Heart right ventricle (tissue), 16 donors: ENCODE measurements around the gene ZBTB1. TPM values are rescaled to one million over a fixed set of nuclear protein-coding genes. Genes with fewer than 3 reads are reported as not detected.

Source experiments
- ATAC-seq, 8 donors: fragments of 200-7000 bp; cut with Tn5 transposase; one replicate each; pipeline ENCODE4 v1.9.1; 2020; ENCODE audit warnings: mild to moderate bottlenecking in 8 of 8, moderate library complexity in 8 of 8, moderate number of reproducible peaks in 1 of 8
- DNase-seq, 2 donors: peaks; one replicate each; pipeline ENCODE4 v3.0.0-alpha.2; 2020
- H3K27ac ChIP-seq, 10 donors: fragments of 200-600 bp; sonication (generic) in 2 of 10; one replicate each; pipeline versions ENCODE4 v1.5.0 to v1.8.0; 2020 to 2022; ENCODE audit warnings: mild to moderate bottlenecking in 3 of 10
- H3K27me3 ChIP-seq, 7 donors: fragments of 200-600 bp; one replicate each; pipeline ENCODE4 v1.8.0; 2021 to 2022; ENCODE audit warnings: mild to moderate bottlenecking in 2 of 7
- H3K36me3 ChIP-seq, 9 donors: fragments of 200-600 bp; sonication (generic) in 1 of 9; one replicate each; pipeline versions ENCODE4 v1.5.0 to v1.8.0; 2020 to 2022; ENCODE audit warnings: mild to moderate bottlenecking in 2 of 9
- H3K4me1 ChIP-seq, 9 donors: fragments of 200-600 bp; sonication (generic) in 1 of 9; one replicate each; pipeline versions ENCODE4 v1.5.0 to v1.8.0; 2020 to 2022; ENCODE audit warnings: mild to moderate bottlenecking in 4 of 9
- H3K4me3 ChIP-seq, 10 donors: fragments of 200-600 bp; sonication (generic) in 2 of 10; one replicate each; pipeline versions ENCODE4 v1.5.0 to v1.8.0; 2020 to 2022; ENCODE audit warnings: mild to moderate bottlenecking in 7 of 10, moderate library complexity in 2 of 10
- H3K9me3 ChIP-seq, 11 donors: fragments of 200-600 bp in 10 of 11; sonication (generic) in 2 of 11; one replicate each; pipeline versions ENCODE4 v1.5.0 to v1.8.0; 2013 to 2022; ENCODE audit warnings: mild to moderate bottlenecking in 2 of 11, control low read depth in 1 of 11, moderate library complexity in 1 of 11
- CTCF ChIP-seq, 9 donors: fragments of 200-600 bp; sonication (generic) in 2 of 9; IDR thresholded peaks; one replicate each; pipeline versions ENCODE4 v1.5.0 to v1.8.0; 2021 to 2022; ENCODE audit warnings: antibody characterized with exemption in 9 of 9, mild to moderate bottlenecking in 5 of 9, moderate library complexity in 1 of 9
- WGBS, 2 donors: extraction: QIAGEN DNeasy Blood & Tissue Kit; methylation state at CpG; one replicate each; pipeline ENCODE4 v1.1.7; 2013; ENCODE audit warnings: inconsistent platforms in 1 of 2; 5-methylcytosine and 5-hydroxymethylcytosine counted together
- intact Hi-C, 10 donors: fragments of 100-400 bp; cut with DNase I; formaldehyde crosslinking; loops; one replicate each; pipeline versions ENCODE4 v1.11.1 to v1.14.2; 2022
- polyA plus RNA-seq, 2 donors: library from polyadenylated mRNA; stranded (reverse); fragments of 200-250 nt; gene quantifications; one replicate each; pipeline ENCODE4 v1.2.3, GENCODE V29; 2013
- total RNA-seq, 10 donors: library from RNA; stranded (reverse); fragmentation: NEBNext Ultra II Directional in 3 of 10; extraction: Animal tissue kit (Norgen Biotek cat#: 25700) in 3 of 10; gene quantifications; one replicate each; pipeline versions ENCODE4 v1.2.1 to v1.2.4, GENCODE V29; 2021 to 2023
- donor health status: Arrhythmogenic right ventricular cardiomyopathy.
- donor health status: ischemic (EF 13 %, LVEDD 7.1; RV severe dilation, severe dysfunction).
- donor health status: healthy with polysubstance abuse.
- donor health status: DM: no; HTN: yes; CAD: no.
- donor health status: DM: no; HTN: no; CAD: no.
- donor health status: ischemic (EF 25% LVEDD 6.9; RV normal size, moderate dysfunction).
- donor health status: ischemic (EF 25% LVEDD 5.7; RV mildly dilated, moderate dysfunction).
- donor health status: healthy.
- donor health status: DM: yes; HTN: yes; CAD: no.
- donor health status: Ischemic cardiomyopathy.
- donor health status: ischemic (EF 35%, LVEDD 5.7; RV mildly dilated, moderate dysfunction).
- donor health status: nonischemic (EF 11% LVEDD 7.7; RV severe dilation, severe dysfunction).
- donor health status: DM: yes; HTN: yes; CAD: no.
- donor health status: PGD.
- donor health status: ischemic (EF 29% LVEDD 5.4; RV normal size, mild dysfunction).
- donor health status: nonischemic (EF 23%, LVEDD 6.1; RV moderate dilation, normal function).

Gene ZBTB1
- total and polyA plus RNA-seq, 12 donors: 5.6 to 26.4 (median 20.6) TPM

- Histone ChIP-seq H3K27me3 (no peaks in the 10 kb centered on the region), H3K27ac (no peak overlapping the region), H3K4me1 (peaks cover 0 to 5% (median 0%) of the 10 kb centered on the region in 9 donors), H3K36me3 (peaks cover 0 to 14% (median 0%) of the 10 kb centered on the region in 9 donors), H3K4me3 (no peak overlapping the region), H3K9me3 (no peaks in the 10 kb centered on the region)
- intact Hi-C loops: loop anchor here in 1 of 10 donors (10.0 kb wide), 1 partner anchor 103 kb away; no protein-coding TSS in a partner anchor
- 60 to 62% methylated on average over 2 of the region's 2 CpGs for WGBS, 2 donors
- DNase-seq (no peak), ATAC-seq (no peak)
- TF ChIP-seq CTCF (IDR thresholded peaks at IDR 0.05): no peak
Measured at GRCh38 chr14:64531567-64531966, 27.0 kb downstream of the ZBTB1 start.

- DNase-seq (no peak), ATAC-seq (no peak)
- H3K4me1 ChIP-seq: peaks cover 0 to 21% (median 16%) of the 10 kb centered on the region in 9 donors
- H3K4me3 ChIP-seq: no peak overlapping the region
- H3K27me3 ChIP-seq: peaks cover 0 to 13% (median 4%) of the 10 kb centered on the region in 7 donors
- intact Hi-C loops: loop anchor here in 1 of 10 donors (10.0 kb wide), 1 partner anchor 98 kb away; no protein-coding TSS in a partner anchor
- no peak for TF ChIP-seq CTCF (IDR thresholded peaks at IDR 0.05)
- H3K27ac ChIP-seq: no peak overlapping the region
- 81 to 83% methylated on average over 4 of the region's 4 CpGs for WGBS, 2 donors
- H3K9me3 ChIP-seq: peaks cover 0 to 9% (median 0%) of the 10 kb centered on the region in 11 donors
- H3K36me3 ChIP-seq: no peaks in the 10 kb centered on the region
Measured at GRCh38 chr14:64536488-64537245, 32.1 kb downstream of the ZBTB1 start.

GRCh38 chr14:64540208-64541202, 35.9 kb downstream of the ZBTB1 start, which contains the start of gene HSPA2:
Gene HSPA2, plus strand, starts transcription at chr14:64540741. Its CDS starts 109 bp downstream, at chr14:64540850.
- Histone ChIP-seq H3K4me3 (peak within 1 kb of the TSS; percentile 41 to 75 (median 70)), H3K9me3 (peaks cover 0 to 13% (median 0%) of the 10 kb centered on the region in 11 donors), H3K27me3 (peaks cover 0 to 44% (median 4%) of the 10 kb centered on the region in 7 donors), H3K4me1 (peaks cover 0 to 35% (median 16%) of the 10 kb centered on the region in 9 donors), H3K27ac (peak within 1 kb of the TSS; percentile 12 to 84 (median 82)), H3K36me3 (no peaks in the 10 kb centered on the region)
- peak; percentile 97 to 99 (median 98) for ATAC-seq
- WGBS, 2 donors: 5 to 8% methylated on average over 79 of the region's 79 CpGs
- intact Hi-C loops: loop anchor here in 9 of 10 donors (2.0 to 10.0 kb wide), 4 partner anchors 94 to 234 kb away; no protein-coding TSS in a partner anchor
- peak; percentile 63 to 99 (median 89) for TF ChIP-seq CTCF (IDR thresholded peaks at IDR 0.05)
- peak; percentile 99 for DNase-seq
